HEK293 (cell line): ENCODE data around the gene CYTH4.

Experiments used
- CTCF ChIA-PET: fragments of 350-600 bp; formaldehyde crosslinking; extraction: SDS; loops from one replicate; lab custom pipeline; 2021; ENCODE audit warnings: antibody characterized with exemption; lab: Yijun Ruan, JAX
- POLR2A ChIA-PET: fragments of 300-600 bp; formaldehyde crosslinking; extraction: SDS; loops from one replicate; lab custom pipeline; 2020; ENCODE audit warnings: antibody characterized with exemption, inconsistent platforms; lab: Yijun Ruan, JAX
- H3K27ac ChIP-seq: fragments of 200-500 bp; sonication (Bioruptor generic); 2 replicates; pipeline ENCODE4 v1.5.1; 2014; ENCODE audit warnings: low read depth, low read length, control low read depth, inconsistent platforms; ENCODE audit errors: extremely low read depth
- H3K36me3 ChIP-seq, 2 experiments: fragments of 200-500 bp in 1 of 2; sonication (Bioruptor generic) in 1 of 2; 1 replicate in 1 of 2; 2 replicates in 1 of 2; pipeline ENCODE4 v1.5.1; 2014 to 2017; ENCODE audit warnings: inconsistent platforms in 2 of 2, low read length in 2 of 2; ENCODE audit not compliant: control insufficient read depth in 2 of 2, insufficient read depth in 1 of 2
- H3K4me1 ChIP-seq: fragments of 200-500 bp; sonication (Bioruptor generic); 2 replicates; pipeline ENCODE4 v1.5.1; 2014; ENCODE audit warnings: mild to moderate bottlenecking, low read length, inconsistent platforms; ENCODE audit not compliant: control insufficient read depth, insufficient read depth
- H3K4me3 ChIP-seq: 2 replicates; pipeline ENCODE4 v1.5.1; 2011; ENCODE audit warnings: low read depth, mild to moderate bottlenecking, control low read depth, low read length, moderate library complexity
- H3K9me3 ChIP-seq: fragments of 200-500 bp; sonication (Bioruptor generic); 2 replicates; pipeline ENCODE4 v1.5.1; 2014; ENCODE audit warnings: low read depth, low read length, inconsistent platforms; ENCODE audit not compliant: control insufficient read depth, insufficient read depth
- CTCF ChIP-seq: fragments of 450-650 bp; formaldehyde crosslinking; IDR thresholded peaks from 2 replicates; pipeline ENCODE4 v1.5.1; 2016; ENCODE audit warnings: missing biosample characterization, missing genetic modification characterization
- GLI2 ChIP-seq: fragments of 450-650 bp; formaldehyde crosslinking; IDR thresholded peaks from 2 replicates; pipeline ENCODE4; 2017; ENCODE audit warnings: missing biosample characterization, missing genetic modification characterization, low read depth, borderline replicate concordance
- KLF1 ChIP-seq: fragments of 450-650 bp; formaldehyde crosslinking; IDR thresholded peaks from 2 replicates; pipeline ENCODE4 v1.5.1; 2016; ENCODE audit warnings: missing biosample characterization, missing genetic modification characterization
- MYNN ChIP-seq: fragments of 450-650 bp; formaldehyde crosslinking; IDR thresholded peaks from 2 replicates; pipeline ENCODE4 v1.5.1; 2016; ENCODE audit warnings: missing biosample characterization, missing genetic modification characterization, borderline replicate concordance
- SP3 ChIP-seq: fragments of 450-650 bp; formaldehyde crosslinking; IDR thresholded peaks from 2 replicates; pipeline ENCODE4 v1.5.1; 2016; ENCODE audit warnings: missing biosample characterization, missing genetic modification characterization
- YY2 ChIP-seq: fragments of 450-650 bp; formaldehyde crosslinking; IDR thresholded peaks from 2 replicates; pipeline ENCODE4 v1.5.1; 2016; ENCODE audit warnings: missing biosample characterization, missing genetic modification characterization
- ZFP3 ChIP-seq: fragments of 450-650 bp; formaldehyde crosslinking; IDR thresholded peaks from 2 replicates; pipeline ENCODE4 v1.5.1; 2016; ENCODE audit warnings: low read depth, missing biosample characterization, missing genetic modification characterization
- ZNF211 ChIP-seq: fragments of 450-650 bp; formaldehyde crosslinking; IDR thresholded peaks from 2 replicates; pipeline ENCODE4 v1.5.1; 2016; ENCODE audit warnings: low read depth, missing biosample characterization, missing genetic modification characterization
- ZNF362 ChIP-seq: fragments of 450-650 bp; formaldehyde crosslinking; IDR thresholded peaks from 2 replicates; pipeline ENCODE4 v1.5.1; 2016; ENCODE audit warnings: missing biosample characterization, missing genetic modification characterization
- ZNF510 ChIP-seq: fragments of 450-650 bp; formaldehyde crosslinking; IDR thresholded peaks from 2 replicates; pipeline ENCODE4 v1.5.1; 2018; ENCODE audit warnings: mild to moderate bottlenecking, missing genetic modification characterization, missing biosample characterization; ENCODE audit not compliant: insufficient replicate concordance
- ZNF518A ChIP-seq: fragments of 450-650 bp; formaldehyde crosslinking; conservative IDR thresholded peaks from 2 replicates; pipeline ENCODE4 v1.5.1; 2016; ENCODE audit warnings: low read depth, missing biosample characterization, missing genetic modification characterization
- ZNF639 ChIP-seq: fragments of 450-650 bp; formaldehyde crosslinking; IDR thresholded peaks from 2 replicates; pipeline ENCODE4 v1.5.1; 2016; ENCODE audit warnings: missing biosample characterization, missing genetic modification characterization
- ZNF776 ChIP-seq: fragments of 450-650 bp; formaldehyde crosslinking; IDR thresholded peaks from 2 replicates; pipeline ENCODE4 v1.5.0; 2017; ENCODE audit warnings: missing biosample characterization, missing genetic modification characterization, borderline replicate concordance

CYTH4 gene

GRCh38 chr22:37295946-37296345 lies 13.6 kb downstream of the CYTH4 start (continued):
- TF ChIP-seq ZNF211: no peak
- TF ChIP-seq ZNF776 (tag by site-specific recombination): no peak
- no peak for TF ChIP-seq MYNN (tag by site-specific recombination)
- no peak for TF ChIP-seq ZNF362 (tag by site-specific recombination)
- no peak for TF ChIP-seq SP3 (tag by site-specific recombination)
- no peak for TF ChIP-seq ZNF639 (tag by site-specific recombination)

- POLR2A ChIA-PET: no interaction called here
- CTCF ChIA-PET: interaction anchor here (0.6 to 1.8 kb wide), 4 partner anchors 32 to 167 kb away, joined by 3 to 10 read pairs (median 4); no protein-coding TSS in a partner anchor
- TF ChIP-seq ZNF510 (tag by site-specific recombination) (no peak), YY2 (tag by site-specific recombination) (no peak), KLF1 (peak; percentile 76), CTCF (tag by site-specific recombination) (no peak)
- H3K27ac ChIP-seq: no peak overlapping the region
- H3K4me1 ChIP-seq: no peaks in the 10 kb centered on the region
- H3K36me3 ChIP-seq: no peaks in the 10 kb centered on the region
- H3K4me3 ChIP-seq: no peak overlapping the region
- no peaks in the 10 kb centered on the region for H3K9me3 ChIP-seq
Measured at GRCh38 chr22:37298748-37299495, 16.6 kb downstream of the CYTH4 start.

GRCh38 chr22:37299969-37300509 lies 17.7 kb downstream of the CYTH4 start:
- no peaks in the 10 kb centered on the region for H3K9me3 ChIP-seq
- no peaks in the 10 kb centered on the region for H3K4me1 ChIP-seq
- ChIA-PET CTCF (interaction anchor here (0.7 to 1.8 kb wide), 4 partner anchors 33 to 158 kb away, joined by 3 to 10 read pairs (median 4); no protein-coding TSS in a partner anchor), POLR2A (no interaction called here)
- H3K27ac ChIP-seq: no peak overlapping the region
- H3K4me3 ChIP-seq: no peak overlapping the region
- no peaks in the 10 kb centered on the region for H3K36me3 ChIP-seq
- no peak for TF ChIP-seq GLI2 (tag by site-specific recombination)
- peak; percentile 91 for TF ChIP-seq ZFP3 (tag by site-specific recombination)
- TF ChIP-seq ZNF518A (tag by site-specific recombination): no peak
